Erythroblast (primary cell): ENCODE measurements around the gene CRYBA2.

Experiments
- GATA1 ChIP-seq: IDR thresholded peaks from 2 replicates; pipeline ENCODE4 v1.6.1; 2011; ENCODE audit warnings: low read depth, mild to moderate bottlenecking, control low read depth, low read length, moderate library complexity
- POLR2A ChIP-seq: IDR thresholded peaks from 2 replicates; pipeline ENCODE4 v1.6.1; 2011; ENCODE audit warnings: mild to moderate bottlenecking, low read length

GRCh38 chr2:219042750-219043149 is 49.5 kb upstream of the CRYBA2 start:
- TF ChIP-seq POLR2A (no peak), GATA1 (no peak)
